HG03108 (cell line): ENCODE data around the gene PSME3IP1.
A peak's percentile ranks its signal among the peaks of the same experiment; 100 is the strongest.
"Not testable (repeated sequence)": the region's sequence is repeated elsewhere in the genome, so short reads cannot be mapped to it uniquely, and the experiment has no call there.

Experiments
- ATAC-seq: cut with Tn5 transposase; IDR thresholded peaks from one replicate; pipeline ENCODE4 v1.9.1; 2021; ENCODE audit warnings: moderate library complexity; ENCODE audit not compliant: unreplicated experiment

PSME3IP1 gene

DNA sequence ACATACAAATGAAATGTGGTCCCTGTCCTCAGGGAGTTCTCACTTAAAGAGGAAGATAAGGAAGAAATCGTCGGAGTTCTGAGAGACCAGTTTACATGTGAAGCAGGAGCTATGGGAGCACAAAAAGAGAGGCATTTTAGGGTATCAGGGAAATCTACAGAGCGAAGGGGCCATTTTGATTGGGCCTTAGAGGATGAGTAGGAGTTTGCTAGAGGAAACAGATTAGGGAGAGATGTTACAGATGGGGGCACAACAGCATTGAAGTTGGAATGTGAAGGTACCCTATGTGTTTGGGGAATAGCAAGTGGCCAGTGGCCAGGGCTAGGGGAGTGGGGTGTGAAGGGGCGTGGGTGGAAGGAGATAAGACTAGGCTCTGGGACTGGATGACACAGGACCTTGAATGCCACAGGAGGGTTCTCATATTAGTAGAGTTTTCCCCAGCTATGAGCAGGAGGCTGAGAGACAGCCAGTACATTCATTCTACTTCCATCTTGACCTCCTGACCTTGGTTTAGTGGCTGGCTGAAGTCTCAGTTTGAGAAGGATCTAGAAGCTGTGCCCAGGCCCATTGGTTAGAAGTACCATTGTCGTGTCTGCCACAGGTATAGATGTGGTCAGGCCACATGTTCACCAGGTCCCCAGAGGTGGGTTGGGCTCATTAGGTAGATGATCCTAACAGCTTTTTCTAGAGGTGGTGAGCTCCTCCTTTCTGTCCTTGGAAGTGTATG lies 58.6 kb downstream of the PSME3IP1 start:
- peak; percentile 49 for ATAC-seq

DNA sequence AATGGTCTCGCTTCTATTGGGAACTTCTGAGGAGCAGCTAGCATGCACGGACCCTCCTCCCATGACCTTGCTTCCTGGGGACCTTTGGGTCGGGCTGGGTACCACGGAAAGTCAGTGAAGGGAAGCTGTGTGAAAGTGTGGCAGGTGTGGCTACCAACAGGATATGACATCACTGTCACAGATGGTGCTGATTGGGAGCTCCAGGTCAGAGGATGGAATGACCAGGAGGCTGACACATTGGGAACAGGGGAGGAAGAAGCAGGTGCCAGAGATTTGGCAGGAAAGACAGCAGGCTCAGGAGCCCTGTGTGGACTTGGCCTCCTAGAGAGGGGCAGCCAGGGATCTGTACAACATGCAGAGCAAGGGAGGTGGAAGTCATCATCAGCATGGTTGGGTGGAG lies 59.4 kb downstream of the PSME3IP1 start:
- no peak for ATAC-seq

DNA sequence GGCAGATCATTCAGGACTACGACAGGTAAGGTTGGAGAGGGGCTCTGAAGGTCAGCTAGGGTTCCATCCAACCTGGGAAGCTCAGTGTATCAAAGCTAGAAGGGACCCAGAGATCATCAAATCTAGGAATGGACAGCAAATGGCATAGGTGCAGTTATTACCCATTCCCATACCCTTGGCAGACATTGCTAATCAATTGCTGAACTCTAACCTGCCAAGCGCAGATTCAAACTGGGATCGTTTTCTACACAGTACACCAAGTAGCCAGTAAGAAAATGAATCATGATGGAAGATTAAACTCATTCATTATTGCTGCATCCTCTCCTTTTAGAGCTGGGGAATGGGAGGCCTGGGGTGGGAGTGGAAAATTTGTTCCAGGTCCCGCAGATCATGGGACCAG lies 59.9 kb downstream of the PSME3IP1 start:
- ATAC-seq = no peak

DNA sequence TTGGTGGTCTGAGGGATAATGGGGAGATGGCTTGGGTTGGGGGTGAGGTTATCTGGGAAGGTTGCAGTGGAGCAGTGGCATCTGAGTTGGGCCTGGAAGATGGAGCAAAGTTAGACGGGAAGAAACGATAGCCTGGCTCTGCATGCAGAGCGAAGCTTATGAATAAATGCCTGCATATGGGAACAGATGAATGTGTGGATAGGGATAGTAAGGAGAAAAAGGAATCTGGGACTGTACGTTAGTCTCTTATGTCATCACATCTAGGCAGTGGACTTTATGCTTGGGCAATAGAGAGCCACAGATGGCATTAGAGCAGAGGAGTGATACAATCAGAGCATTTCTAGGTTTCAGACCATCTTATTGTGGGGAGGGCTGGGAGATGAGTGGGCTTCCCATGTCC lies 60.5 kb downstream of the PSME3IP1 start:
- ATAC-seq = no peak

DNA sequence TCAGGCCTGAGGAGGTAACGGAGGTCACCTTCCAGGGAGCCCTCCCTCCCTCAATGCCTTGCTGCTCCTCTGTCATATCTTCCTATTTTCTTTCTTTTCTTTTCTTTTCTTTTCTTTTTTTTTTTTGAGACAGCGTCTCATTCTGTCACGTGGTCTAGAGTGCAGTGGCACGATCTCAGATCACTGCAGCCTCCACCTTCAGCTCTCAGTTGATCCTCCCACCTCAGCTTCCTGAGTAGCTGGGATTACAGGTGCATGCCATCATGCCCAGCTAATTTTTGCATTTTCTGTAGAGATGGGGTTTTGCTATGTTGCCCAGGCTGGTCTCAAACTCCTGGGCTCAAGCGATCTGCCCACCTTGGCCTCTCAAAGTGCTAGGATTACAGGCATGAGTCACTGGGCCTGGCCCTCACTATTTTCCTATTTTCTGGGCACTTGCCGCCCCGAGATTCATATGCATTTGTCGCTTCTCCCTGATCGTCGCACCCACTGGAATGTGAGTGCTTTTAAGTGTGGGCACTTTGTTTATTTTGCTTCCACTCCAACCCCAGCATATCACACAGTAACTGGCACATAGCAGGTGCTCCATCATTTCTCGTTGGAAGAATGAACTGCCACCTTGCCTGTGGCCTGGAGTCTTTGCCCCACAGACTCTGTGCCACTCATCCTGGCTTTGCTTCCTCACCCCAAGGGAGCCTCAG lies 61.7 kb downstream of the PSME3IP1 start:
- ATAC-seq = no peak

DNA sequence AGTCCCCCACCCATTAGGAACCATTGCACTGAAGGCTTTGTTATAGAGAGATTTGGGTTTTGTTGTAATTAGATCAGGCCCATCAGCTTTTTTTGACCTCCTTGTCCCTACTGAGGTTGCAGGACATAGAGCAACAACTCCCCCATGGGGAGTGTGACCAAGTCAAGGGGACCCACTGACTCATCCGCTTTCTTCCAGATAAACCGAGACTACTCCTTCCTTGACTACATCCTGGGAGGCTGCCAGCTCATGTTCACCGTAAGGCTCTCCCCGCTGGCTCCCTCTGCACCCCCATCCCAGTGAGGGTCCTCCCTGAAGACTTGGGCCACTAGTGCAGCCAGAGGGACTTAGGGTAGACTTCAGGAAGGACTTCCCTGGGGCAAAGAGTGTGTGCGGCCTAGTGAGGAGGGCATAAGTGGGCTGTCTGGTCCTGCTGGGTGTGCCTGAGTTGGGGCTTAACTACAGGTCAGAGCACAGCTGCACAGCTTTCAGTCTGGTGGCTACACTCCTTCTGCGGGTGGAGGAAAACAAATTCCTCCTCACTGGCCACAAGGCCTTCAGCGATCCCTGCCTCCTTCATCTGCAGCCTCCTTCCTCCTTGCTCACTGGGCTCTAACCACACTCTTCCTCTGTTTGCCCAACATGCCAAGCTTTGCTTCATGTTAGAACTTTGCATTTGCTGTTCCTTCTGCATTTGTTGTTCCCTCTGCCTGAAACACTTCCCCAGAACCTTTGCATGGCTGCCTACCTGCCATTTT lies 62.4 kb downstream of the PSME3IP1 start:
- ATAC-seq = no peak

DNA sequence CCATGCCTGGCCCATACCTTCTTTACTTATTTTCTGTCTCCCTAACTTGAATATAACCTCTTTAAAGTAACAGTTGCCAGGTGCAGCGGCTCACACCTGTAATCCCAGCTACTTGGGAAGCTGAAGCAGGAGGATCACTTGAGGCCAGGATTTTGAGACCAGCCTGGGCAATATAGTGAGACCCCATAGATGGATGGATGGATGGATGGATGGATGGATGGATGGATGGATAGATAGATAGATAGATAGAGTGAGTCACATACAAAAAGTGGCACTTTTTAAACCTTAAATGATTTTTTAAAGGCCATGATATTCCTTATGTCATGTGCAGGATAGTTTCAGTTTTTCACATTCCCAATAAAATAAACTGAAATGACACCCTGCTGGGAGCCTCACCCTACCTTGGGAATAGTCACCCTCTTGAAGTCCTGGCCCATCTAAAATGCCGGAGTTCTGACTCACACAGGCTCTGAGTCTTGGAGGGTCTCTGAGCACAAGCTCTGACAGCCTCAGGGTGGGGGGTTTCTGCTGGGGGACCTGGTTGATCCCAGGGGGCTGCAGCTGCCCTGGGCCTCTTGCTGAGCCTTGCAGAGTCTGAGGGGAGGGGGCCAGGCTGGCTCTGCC lies 67.3 kb downstream of the PSME3IP1 start:
- no peak for ATAC-seq

DNA sequence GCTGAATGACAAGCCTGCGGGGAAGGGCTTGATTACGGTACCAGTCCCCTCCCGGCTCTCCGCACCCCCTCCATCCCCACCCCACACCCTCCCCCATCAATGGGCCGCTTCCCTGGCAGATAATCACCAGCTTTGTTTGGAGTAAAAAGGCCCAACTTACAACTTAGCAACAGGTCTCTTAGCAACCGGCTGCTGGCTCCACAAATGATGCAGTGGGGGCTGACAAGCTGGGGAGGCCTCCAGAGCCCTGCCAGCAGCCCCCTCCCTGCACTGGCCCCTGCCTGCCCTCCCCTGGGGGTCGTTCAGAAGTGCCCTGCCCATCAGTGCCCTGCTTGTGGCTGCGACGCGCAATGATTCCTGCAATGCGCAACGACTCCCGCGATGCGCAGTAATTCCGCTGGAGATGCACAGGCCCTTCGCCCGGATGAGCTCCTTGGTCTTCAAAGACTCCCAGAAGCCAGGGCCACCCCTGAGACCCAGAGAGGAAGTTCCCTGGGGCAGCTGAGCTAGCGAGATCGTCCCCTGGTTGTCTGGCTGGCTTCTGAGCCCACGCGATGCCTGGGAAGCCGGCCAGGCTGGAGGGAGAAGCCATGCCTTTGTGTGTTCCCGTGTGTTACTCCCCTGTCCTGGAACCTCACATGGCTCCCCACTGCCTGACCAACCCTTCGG lies 70.2 kb downstream of the PSME3IP1 start:
- no peak for ATAC-seq

DNA sequence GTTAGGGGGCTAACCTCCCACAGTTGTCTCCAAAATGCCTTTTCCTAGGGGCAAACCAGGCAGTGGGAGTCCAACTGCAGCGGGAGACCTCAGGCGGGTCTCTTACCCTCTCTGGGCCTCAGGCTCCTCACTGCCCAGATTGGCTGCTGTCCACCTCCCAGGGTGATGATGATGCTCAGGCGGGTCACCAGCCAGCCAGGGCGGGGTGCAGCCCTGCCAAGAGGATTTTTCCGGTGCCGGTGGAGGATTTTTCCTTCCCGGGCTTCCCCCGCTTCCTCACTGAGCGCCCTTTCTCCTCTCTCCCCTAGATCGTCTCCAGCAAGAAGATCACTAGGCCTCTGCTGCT lies 70.7 kb downstream of the PSME3IP1 start:
- no peak for ATAC-seq

DNA sequence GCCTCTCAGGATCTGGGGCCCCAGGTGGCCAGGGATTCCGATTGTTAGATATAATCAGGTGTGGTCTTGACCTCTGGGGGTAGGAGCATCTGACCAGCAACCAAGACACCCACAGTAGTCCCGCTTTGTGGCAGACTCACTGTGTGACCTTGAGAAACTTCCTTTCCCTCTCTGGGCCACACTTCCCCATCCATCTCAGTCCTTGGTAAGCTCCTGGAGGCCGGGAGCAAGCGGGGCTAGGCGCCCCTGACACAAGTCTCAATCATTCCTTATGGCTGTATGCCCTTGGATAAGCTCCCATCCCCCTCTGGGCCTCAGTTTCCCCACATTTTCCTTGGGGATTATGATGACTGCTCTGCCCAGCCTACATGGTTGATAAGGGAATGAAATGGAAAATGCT lies 72.2 kb downstream of the PSME3IP1 start:
- no peak for ATAC-seq

DNA sequence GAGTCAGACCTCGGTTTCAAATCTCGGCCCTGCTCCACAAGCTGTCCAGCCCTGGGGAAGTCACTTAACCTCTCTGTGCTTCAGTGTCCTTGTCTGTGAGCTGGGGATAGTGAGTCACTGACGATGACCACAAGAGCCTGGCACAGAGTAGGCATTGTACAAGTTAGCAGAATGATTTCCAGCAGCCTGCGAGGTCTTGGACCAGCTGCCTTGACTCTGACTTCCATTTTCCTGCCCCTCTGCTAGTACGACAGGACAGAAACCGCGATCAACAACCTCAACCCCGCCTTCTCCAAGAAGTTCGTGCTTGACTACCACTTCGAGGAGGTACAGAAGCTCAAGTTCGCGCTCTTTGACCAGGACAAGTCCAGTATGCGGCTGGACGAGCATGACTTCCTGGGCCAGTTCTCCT lies 72.8 kb downstream of the PSME3IP1 start:
- ATAC-seq = no peak

DNA sequence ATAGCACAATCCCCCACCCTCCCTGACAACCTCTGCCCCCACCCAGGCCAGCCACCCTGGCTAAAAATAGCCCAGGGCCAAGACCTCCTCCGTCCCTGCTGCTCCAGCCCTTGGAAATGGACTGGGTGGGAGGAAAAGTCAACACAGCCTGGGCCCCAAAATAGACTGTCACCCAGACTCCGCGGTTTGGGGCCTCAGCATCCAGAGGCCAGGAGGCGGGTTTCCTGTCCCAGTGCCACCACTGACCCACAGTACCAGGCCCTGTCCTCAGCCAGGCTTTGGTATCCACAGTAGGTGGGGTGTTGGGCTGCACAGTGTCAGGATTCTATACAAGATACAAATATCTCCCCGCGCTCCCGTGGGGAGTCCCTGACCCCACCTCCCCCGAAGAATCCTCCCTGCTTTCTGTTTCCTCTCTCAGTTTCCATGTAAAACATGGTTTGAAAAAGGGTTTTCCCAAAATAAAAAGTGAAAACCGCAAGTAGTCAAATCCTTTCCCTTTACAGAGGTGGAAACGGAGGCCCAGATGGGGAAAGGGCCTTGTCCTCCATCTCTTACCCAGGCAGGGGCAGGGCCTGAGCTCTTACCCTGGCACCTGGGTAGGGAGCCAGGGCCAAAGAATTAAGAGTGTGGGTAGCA lies 73.3 kb downstream of the PSME3IP1 start:
- ATAC-seq = no peak

DNA sequence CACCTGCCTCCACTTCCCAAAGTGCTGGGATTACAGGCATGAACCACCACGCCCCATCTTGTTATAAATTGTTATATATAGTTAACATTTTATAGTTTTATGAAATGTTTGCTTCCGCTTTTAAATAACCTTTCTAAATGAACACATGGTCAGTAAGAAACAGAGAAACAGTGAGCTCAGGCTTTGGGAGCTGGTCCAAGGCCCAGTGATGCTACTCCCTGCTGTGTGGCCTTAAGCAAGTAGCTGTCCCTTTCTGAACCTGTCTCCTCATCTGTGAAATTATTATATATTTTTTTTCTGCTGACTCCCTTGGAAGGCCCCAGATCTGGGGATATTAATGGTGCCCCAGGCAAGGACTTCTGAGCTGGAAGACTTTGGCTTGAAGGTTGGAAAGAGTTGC lies 74.4 kb downstream of the PSME3IP1 start:
- ATAC-seq = no peak

DNA sequence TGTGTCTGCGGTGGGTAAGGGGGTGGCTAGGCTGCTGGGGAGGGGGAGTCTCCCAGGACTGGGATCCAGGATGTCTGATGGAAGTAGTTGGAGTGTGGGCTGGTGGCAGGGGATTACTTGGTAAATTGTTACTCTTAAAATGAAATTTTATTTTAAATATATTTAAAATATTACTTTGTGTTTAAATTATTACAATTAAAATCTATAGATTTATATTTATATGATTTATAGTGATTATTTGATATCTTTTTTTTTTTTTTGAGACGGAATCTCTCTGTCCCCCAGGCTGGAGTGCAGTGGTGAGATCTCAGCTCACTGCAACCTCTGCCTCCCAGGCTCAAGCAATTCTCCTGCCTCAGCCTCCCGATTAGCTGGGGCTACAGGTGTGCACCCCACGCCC lies 74.9 kb downstream of the PSME3IP1 start:
- no peak for ATAC-seq

DNA sequence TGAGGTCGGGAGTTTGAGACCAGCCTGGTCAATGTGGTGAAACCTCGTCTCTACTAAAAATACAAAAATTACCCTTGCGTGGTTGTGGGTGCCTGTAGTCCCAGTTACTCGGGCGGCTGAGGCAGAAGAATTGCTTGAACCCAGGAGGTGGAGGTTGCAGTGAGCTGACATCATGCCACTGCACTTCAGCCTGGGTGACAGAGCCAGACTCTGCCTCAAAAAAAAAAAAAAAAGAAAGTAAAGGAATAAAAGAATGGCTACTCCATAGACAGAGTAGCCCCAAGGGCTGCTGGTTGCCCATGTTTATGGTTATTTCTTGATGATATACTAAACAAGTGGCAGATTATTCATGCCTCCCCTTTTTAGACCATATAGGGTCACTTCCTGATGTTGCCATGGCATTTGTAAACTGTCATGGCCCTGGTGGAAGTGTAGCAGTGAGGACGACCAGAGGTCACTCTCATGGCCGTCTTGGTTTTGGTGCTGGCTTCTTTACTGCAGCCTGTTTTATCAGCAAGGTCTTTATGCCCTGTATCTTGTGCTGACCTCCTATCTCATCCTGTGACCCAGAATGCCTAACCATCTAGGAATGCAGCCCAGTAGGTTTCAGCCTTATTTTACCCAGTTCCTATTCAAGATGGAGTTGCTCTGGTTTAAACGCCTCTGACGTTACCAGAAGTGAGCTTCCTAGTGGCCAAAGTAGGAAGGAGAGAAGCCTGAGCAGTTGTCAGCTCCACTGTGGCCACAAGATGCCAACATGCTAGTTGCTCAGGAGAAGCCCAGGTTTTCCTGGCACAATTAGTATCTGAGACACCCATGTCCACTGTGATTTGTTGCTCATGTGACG lies 76.4 kb downstream of the PSME3IP1 start:
- not testable (repeated sequence) for ATAC-seq

DNA sequence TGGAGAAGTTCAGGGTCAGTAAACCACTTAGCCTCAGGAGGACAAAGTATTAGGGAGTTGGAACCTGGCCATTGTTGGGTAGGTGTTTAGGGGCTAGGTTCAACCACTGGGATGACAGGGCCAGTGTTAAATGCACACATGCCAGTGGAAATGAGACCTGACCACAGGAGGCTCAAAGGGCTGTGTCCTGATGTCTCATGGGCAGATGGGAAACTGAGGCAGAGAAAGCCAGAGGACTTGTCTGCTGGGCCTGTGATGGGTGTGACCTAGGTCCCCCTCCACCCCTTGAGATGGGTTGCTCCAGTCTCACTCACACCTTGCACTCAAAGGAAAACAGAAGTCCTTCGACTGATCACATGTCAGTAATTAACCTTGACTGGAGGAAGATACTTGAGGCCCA lies 77.4 kb downstream of the PSME3IP1 start:
- no peak for ATAC-seq

DNA sequence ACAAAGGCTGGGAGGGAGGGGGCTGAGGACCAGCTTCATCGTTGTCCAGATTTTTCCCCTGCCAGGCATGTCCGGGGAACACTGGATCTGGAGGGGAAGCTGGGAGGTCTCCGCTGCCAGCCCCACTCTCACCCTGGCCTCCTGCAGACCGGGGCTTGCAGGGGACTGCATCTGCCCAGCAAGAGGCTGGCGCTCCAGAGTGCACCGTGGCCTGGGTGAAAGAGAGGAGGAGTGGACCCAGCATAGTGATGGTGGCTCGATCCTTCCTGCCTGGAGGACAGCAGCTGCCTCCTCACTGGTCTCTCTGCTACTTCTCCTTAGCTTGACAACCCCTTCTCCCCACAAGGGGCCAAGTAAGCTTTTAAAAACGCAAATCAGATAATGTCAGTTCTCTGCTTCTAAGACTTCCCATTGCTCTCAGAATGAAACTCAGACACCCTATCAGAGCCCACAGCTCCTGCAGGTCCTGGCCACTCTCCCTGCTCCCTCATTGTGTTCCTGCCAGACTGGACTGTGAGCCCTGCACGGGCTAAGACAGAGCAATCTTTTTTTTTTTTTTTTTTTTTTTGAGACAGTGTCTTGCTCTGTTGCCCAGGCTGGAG lies 78.4 kb downstream of the PSME3IP1 start:
- no peak for ATAC-seq

DNA sequence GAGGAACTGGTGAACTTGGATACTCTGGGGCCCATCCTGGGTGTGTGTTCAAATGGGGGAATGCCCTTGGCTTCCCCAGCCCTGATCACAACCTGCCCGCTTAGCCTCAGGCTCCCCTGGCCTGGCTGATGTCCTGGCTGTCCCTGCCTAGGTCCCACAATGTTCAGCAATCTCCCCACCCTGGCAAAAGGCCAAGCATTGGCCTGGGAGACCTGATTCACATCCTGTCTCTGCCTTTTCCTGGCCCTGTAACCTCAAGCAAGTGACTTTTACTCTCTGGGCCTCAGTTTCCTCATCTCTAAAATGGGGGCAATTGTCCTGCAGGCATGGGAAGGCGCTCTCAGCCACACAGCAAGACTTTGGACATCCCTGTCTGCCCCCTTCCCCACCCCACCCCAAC lies 79.1 kb downstream of the PSME3IP1 start:
- no peak for ATAC-seq

DNA sequence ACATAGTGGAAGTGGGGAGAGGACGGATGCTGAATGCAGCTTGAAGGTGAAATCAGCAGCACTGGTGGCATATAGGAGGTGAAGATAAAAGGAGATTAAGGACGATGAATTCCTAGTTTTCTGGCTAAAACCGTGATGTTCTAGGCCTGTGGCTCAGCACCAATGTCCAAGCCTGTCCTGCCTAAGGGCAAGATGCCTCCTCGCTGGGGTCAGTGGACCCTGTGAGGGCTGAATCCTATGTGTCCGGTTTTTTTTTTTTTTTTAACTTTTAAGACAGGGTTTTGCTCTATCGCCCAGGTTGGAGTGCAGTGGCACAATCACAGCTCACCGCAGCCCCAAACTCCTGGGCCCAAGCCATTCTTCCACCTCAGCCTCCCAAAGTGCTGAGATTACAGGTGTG lies 80.7 kb downstream of the PSME3IP1 start:
- no peak for ATAC-seq
